GM11168 (cell line): ENCODE measurements around the gene RFPL1.
"Not testable (repeated sequence)": the region's sequence is repeated elsewhere in the genome, so short reads cannot be mapped to it uniquely, and the experiment has no call there.

ENCODE experiments used
- in situ Hi-C: fragments of 300-500 bp; cut with MboI; formaldehyde crosslinking; loops from one replicate; pipeline ENCODE4 v1.12.0; 2022; ENCODE audit warnings: low sequenced_read_pairs; ENCODE audit not compliant: unreplicated experiment

RFPL1 gene

DNA sequence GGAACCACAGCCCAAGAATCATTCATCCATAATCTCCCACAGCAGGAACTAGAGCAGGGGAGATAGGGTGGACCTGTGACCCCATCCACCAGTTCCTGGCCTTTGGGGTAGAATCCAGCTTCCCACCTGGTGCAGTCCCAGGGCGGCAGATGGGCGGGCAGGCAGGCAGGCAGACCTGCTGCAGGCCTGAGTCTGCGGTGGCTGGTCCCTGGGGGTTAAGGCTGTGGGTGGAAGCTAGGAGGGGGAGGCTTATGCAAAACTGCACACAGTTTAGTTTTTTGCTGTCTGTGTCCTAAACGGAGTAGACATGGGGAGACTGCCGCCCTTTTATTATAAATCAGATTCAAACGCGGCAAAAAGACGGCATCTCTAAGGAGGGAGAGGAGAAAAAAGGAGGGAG is 37.2 kb downstream of the RFPL1 start:
- in situ Hi-C loops, result no loop called here

GRCh38 chr22:29476116-29476515 is 37.7 kb downstream of the RFPL1 start:
- in situ Hi-C loops, result no loop called here

- in situ Hi-C loops, result no loop called here
Observed at GRCh38 chr22:29477723-29478318, 39.4 kb downstream of the RFPL1 start.

- in situ Hi-C loops, result no loop called here
Observed at GRCh38 chr22:29478326-29479276, 40.2 kb downstream of the RFPL1 start.

DNA sequence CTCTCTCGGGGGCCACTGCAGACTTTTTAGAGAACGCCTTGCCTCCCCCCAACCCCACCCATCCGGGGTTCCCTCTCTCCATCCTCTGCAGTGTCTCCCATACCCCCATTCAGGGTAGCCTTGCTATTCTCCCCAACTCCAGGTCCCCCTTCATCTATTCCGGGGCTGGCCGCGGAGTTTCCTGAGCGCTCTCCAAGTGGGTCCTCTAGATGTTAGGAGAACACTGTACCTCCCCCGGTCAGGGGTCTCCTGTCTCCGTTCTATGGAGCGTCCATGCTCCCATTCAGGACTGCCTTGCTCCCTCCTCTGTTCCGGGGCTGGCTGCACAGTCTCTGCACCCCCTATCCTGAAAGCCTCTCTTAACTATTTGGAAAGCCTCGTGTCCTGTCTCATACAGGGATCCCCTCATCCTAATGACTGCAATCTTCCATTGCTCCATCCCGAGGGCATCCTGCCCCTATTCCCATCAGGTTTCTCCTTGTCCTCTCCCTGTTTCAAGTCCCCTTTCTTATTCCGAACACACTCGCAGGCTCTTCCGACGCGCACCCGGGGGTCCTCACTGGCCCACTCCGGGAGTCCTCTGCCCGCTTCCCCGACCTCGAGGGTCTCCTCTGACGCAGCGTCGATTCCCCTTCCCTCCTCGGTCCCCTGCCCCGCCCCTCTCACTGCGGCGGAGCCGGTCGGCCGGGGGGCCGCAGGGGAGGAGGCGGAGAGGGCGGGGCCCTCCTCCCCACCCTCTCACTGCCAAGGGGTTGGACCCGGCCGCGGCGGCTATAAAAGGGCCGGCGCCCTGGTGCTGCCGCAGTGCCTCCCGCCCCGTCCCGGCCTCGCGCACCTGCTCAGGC is 41.3 kb downstream of the RFPL1 start, which contains the start of gene NEFH:
Gene NEFH, plus strand, starts transcription at position 802 of the 845 bp plus-strand sequence. CDS start 45 bp downstream, outside the sequence.
- in situ Hi-C loops, result no loop called here

GRCh38 chr22:29480262-29480511 is 41.8 kb downstream of the RFPL1 start:
- in situ Hi-C loops, result no loop called here

- in situ Hi-C loops, result no loop called here
Observed at GRCh38 chr22:29480512-29481264, 42.3 kb downstream of the RFPL1 start.

GRCh38 chr22:29481265-29482000 is 43.0 kb downstream of the RFPL1 start:
- in situ Hi-C loops, result no loop called here

GRCh38 chr22:29482253-29482652 is 43.9 kb downstream of the RFPL1 start:
- in situ Hi-C loops, result no loop called here

DNA sequence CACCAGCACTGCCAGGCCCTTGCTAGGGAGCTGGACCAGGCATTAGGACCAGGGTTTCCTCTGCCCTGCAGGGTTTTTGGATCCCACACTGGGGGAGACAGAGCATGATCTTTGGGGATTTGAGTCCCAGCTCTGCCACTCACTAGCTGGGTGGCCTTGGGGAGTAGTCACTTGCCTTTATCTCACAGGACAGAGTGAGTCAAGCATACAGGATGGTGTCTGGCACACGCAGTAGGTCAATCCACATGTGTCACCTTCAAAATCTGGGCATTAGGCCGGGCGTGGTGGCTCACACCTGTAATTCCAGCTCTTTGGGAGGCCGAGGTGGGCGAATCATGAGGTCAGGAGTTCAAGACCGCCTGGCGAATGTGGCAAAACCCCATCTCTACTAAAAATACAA is 44.3 kb downstream of the RFPL1 start:
- in situ Hi-C loops, result no loop called here

DNA sequence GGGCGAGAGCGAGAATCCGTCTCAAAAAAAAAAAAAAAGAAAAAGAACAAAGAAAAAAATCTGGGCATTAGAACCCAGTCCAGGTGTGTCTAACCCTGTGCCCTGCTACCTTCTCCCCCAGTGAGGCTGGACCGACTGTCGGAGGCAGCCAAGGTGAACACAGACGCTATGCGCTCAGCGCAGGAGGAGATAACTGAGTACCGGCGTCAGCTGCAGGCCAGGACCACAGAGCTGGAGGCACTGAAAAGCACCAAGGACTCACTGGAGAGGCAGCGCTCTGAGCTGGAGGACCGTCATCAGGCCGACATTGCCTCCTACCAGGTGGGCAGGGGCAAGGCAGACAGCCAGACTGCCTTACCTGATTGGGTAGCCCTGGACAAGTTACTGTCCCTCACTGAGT is 44.9 kb downstream of the RFPL1 start:
- in situ Hi-C loops, result no loop called here

- in situ Hi-C loops, result no loop called here
Observed at GRCh38 chr22:29484642-29485041, 46.3 kb downstream of the RFPL1 start.

GRCh38 chr22:29485448-29485847 is 47.1 kb downstream of the RFPL1 start:
- in situ Hi-C loops, result no loop called here

- in situ Hi-C loops, result no loop called here
Observed at GRCh38 chr22:29487426-29487986, 49.1 kb downstream of the RFPL1 start.

DNA sequence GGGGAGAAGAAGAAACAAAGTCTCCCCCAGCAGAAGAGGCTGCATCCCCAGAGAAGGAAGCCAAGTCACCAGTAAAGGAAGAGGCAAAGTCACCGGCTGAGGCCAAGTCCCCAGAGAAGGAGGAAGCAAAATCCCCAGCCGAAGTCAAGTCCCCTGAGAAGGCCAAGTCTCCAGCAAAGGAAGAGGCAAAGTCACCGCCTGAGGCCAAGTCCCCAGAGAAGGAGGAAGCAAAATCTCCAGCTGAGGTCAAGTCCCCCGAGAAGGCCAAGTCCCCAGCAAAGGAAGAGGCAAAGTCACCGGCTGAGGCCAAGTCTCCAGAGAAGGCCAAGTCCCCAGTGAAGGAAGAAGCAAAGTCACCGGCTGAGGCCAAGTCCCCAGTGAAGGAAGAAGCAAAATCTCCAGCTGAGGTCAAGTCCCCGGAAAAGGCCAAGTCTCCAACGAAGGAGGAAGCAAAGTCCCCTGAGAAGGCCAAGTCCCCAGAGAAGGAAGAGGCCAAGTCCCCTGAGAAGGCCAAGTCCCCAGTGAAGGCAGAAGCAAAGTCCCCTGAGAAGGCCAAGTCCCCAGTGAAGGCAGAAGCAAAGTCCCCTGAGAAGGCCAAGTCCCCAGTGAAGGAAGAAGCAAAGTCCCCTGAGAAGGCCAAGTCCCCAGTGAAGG is 50.9 kb downstream of the RFPL1 start:
- in situ Hi-C loops, result not testable (repeated sequence)

- in situ Hi-C loops, result no loop called here
Observed at GRCh38 chr22:29491012-29491411, 52.6 kb downstream of the RFPL1 start.
